ENCODE measurements around the gene KBTBD4.

GRCh38 chr11:47592251-47592650, 13.5 kb upstream of the KBTBD4 start:
- TF ChIP-seq EZH2phosphoT487 (IDR thresholded peaks at IDR 0.05; ENCODE audit: insufficient read depth, low read depth) (no peak), EZH2 (IDR thresholded peaks at IDR 0.05; ENCODE audit: insufficient read depth, poor library complexity, severe bottlenecking) (no peak)

All from GM23248 (cell line).